Endothelial cell of umbilical vein (primary cell): ENCODE measurements around the gene BTG2.

Source experiments
- EZH2 ChIP-seq: IDR thresholded peaks from 2 replicates; pipeline ENCODE4 v1.6.1; 2012; ENCODE audit warnings: borderline replicate concordance, low read depth, mild to moderate bottlenecking, moderate library complexity, low read length, inconsistent platforms; ENCODE audit not compliant: severe bottlenecking
- FOS ChIP-seq: IDR thresholded peaks from 2 replicates; pipeline ENCODE4 v1.6.1; 2011; ENCODE audit warnings: mild to moderate bottlenecking, low read length, moderate library complexity, borderline replicate concordance; ENCODE audit not compliant: insufficient read depth
- POLR2A ChIP-seq: IDR thresholded peaks from 2 replicates; pipeline ENCODE4 v1.6.1; 2012; ENCODE audit warnings: low read depth, mild to moderate bottlenecking, control low read depth, low read length
- POLR2AphosphoS5 ChIP-seq: IDR thresholded peaks from 2 replicates; pipeline ENCODE4 v1.6.1; 2012; ENCODE audit warnings: low read depth, mild to moderate bottlenecking, control low read depth, low read length, moderate library complexity; ENCODE audit not compliant: insufficient read depth
- TF ChIP-seq, protein P1 (sequence below), 2 donors: IDR thresholded peaks; 1 replicate in 1 of 2; 2 replicates in 1 of 2; pipeline ENCODE4 v1.5.1; 2011; ENCODE audit warnings: low read length in 2 of 2, mild to moderate bottlenecking in 2 of 2, moderate library complexity in 2 of 2, control low read depth in 1 of 2, inconsistent platforms in 1 of 2, low read depth in 1 of 2; ENCODE audit not compliant: insufficient read depth in 1 of 2; ENCODE audit errors: extremely low read depth in 1 of 2

DNA sequence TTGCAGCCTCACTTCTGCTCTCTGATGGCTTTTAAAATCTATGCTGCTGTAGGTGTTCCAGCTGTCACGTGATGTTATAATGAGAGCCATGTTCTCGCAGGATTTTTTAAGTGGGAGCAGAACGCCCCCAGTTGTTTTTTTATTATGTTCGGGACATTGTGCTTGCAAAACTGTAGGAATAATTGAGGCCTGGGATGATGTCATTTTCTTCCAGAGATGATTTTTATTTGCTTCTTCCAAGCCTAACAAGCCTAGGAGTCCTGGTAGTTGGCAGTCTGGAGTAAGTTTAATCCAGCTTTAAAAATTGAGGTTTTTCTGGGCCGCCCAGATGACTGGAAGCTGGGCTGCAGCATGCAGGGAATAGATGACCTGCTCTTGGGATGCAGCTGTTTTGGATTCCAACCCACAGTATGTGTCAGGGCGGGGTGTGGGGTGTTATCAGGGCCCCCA lies 41.2 kb upstream of the BTG2 start:
- TF ChIP-seq, protein P1, sequence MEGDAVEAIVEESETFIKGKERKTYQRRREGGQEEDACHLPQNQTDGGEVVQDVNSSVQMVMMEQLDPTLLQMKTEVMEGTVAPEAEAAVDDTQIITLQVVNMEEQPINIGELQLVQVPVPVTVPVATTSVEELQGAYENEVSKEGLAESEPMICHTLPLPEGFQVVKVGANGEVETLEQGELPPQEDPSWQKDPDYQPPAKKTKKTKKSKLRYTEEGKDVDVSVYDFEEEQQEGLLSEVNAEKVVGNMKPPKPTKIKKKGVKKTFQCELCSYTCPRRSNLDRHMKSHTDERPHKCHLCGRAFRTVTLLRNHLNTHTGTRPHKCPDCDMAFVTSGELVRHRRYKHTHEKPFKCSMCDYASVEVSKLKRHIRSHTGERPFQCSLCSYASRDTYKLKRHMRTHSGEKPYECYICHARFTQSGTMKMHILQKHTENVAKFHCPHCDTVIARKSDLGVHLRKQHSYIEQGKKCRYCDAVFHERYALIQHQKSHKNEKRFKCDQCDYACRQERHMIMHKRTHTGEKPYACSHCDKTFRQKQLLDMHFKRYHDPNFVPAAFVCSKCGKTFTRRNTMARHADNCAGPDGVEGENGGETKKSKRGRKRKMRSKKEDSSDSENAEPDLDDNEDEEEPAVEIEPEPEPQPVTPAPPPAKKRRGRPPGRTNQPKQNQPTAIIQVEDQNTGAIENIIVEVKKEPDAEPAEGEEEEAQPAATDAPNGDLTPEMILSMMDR (IDR thresholded peaks at IDR 0.05; ENCODE audit: extremely low read depth in 1 of 2, insufficient read depth in 1 of 2, low read depth in 1 of 2, low read length in 2 of 2): no peak
- TF ChIP-seq POLR2A: no peak
- no peak for TF ChIP-seq EZH2
- no peak for TF ChIP-seq POLR2AphosphoS5
- no peak for TF ChIP-seq FOS
